ENCODE measurements around the gene C16orf90.

DNA sequence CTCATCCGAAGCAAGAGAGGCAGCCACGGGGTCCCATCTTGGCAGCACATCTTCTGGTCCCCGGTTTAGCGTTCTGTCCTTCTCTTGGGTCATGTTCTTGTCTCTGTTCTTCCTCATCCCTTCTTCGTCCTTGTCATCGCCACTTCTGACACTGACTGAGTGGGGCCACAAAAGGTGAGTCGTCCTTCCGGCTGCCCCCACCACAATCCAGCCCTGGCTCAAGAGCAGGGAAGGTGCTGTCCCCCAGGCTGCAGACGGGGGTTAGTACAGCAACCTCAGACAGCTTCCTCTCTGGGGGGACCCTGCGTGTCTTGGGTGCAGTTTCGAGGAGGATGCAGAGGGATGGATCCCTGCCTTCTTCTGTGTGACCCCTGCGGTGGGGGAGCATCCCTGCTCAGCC is 30.0 kb downstream of the C16orf90 start:
- TF ChIP-seq, protein P1, sequence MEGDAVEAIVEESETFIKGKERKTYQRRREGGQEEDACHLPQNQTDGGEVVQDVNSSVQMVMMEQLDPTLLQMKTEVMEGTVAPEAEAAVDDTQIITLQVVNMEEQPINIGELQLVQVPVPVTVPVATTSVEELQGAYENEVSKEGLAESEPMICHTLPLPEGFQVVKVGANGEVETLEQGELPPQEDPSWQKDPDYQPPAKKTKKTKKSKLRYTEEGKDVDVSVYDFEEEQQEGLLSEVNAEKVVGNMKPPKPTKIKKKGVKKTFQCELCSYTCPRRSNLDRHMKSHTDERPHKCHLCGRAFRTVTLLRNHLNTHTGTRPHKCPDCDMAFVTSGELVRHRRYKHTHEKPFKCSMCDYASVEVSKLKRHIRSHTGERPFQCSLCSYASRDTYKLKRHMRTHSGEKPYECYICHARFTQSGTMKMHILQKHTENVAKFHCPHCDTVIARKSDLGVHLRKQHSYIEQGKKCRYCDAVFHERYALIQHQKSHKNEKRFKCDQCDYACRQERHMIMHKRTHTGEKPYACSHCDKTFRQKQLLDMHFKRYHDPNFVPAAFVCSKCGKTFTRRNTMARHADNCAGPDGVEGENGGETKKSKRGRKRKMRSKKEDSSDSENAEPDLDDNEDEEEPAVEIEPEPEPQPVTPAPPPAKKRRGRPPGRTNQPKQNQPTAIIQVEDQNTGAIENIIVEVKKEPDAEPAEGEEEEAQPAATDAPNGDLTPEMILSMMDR (conservative IDR thresholded peaks at IDR 0.05; ENCODE audit: low read length): no peak
- TF ChIP-seq EZH2phosphoT487 (IDR thresholded peaks at IDR 0.05; ENCODE audit: borderline replicate concordance, low read depth, low read length): no peak

All from OCI-LY7 (cell line).